ENCODE results near the gene TRAIP. TPM values are rescaled to one million over a fixed set of nuclear protein-coding genes. Genes with fewer than 3 reads are reported as not detected.

TRAIP gene
- total and polyA plus RNA-seq, 4 donors = 0.63 to 3.1 (median 1.8) TPM

GRCh38 chr3:49813497-49814174 lies 42.7 kb downstream of the TRAIP start, which contains the start of gene UBA7:
Gene UBA7, minus strand, starts transcription at chr3:49813953. Its CDS starts 166 bp downstream, at chr3:49813787.
- Histone ChIP-seq H3K27me3 (ENCODE audit: control insufficient read depth in 1 of 2, insufficient read depth in 2 of 2, low read length in 1 of 2) (no peaks in the 10 kb centered on the region), H3K4me3 (ENCODE audit: low read length in 2 of 2) (peak within 1 kb of the TSS; percentile 35 to 41), H3K4me1 (ENCODE audit: control insufficient read depth in 1 of 2, insufficient read depth in 2 of 2, low read length in 2 of 2) (no peaks in the 10 kb centered on the region), H3K27ac (ENCODE audit: low read depth in 1 of 2, low read length in 2 of 2) (peak within 1 kb of the TSS in 1 of 2 donors; percentile 82), H3K36me3 (ENCODE audit: control insufficient read depth in 1 of 2, insufficient read depth in 2 of 2, low read length in 1 of 2) (peaks cover 0 to 1% of the 10 kb centered on the region in 2 donors), H3K9me3 (ENCODE audit: control insufficient read depth, low read length) (no peaks in the 10 kb centered on the region)
- intact Hi-C loops (cut with DNase I) = no loop called here
- DNase-seq = peak in 1 of 2 donors; percentile 72
- 5 to 9% methylated on average over 9 of the region's 9 CpGs for WGBS, 2 donors
- ATAC-seq (ENCODE audit: low FRiP score) = peak; percentile 86

GRCh38 chr3:49812916-49813496 lies 43.4 kb downstream of the TRAIP start:
- 12% methylated on average over 9 of the region's 9 CpGs for WGBS, 2 donors
- DNase-seq (no peak), ATAC-seq (ENCODE audit: low FRiP score) (no peak)
- Histone ChIP-seq H3K27me3 (ENCODE audit: control insufficient read depth in 1 of 2, insufficient read depth in 2 of 2, low read length in 1 of 2) (no peaks in the 10 kb centered on the region), H3K9me3 (ENCODE audit: control insufficient read depth, low read length) (no peaks in the 10 kb centered on the region), H3K27ac (ENCODE audit: low read depth in 1 of 2, low read length in 2 of 2) (peak overlapping the region in 1 of 2 donors; percentile 82), H3K4me1 (ENCODE audit: control insufficient read depth in 1 of 2, insufficient read depth in 2 of 2, low read length in 2 of 2) (no peaks in the 10 kb centered on the region), H3K36me3 (ENCODE audit: control insufficient read depth in 1 of 2, insufficient read depth in 2 of 2, low read length in 1 of 2) (peaks cover 0 to 1% of the 10 kb centered on the region in 2 donors), H3K4me3 (ENCODE audit: low read length in 2 of 2) (peak overlapping the region; percentile 35 to 41)
- intact Hi-C loops (cut with DNase I) = no loop called here

- ATAC-seq (ENCODE audit: low FRiP score) (no peak), DNase-seq (no peak)
- H3K4me3 ChIP-seq (ENCODE audit: low read length in 2 of 2) = no peak overlapping the region
- H3K27me3 ChIP-seq (ENCODE audit: control insufficient read depth in 1 of 2, insufficient read depth in 2 of 2, low read length in 1 of 2) = no peaks in the 10 kb centered on the region
- H3K4me1 ChIP-seq (ENCODE audit: control insufficient read depth in 1 of 2, insufficient read depth in 2 of 2, low read length in 2 of 2) = no peaks in the 10 kb centered on the region
- intact Hi-C loops (cut with DNase I) = no loop called here
- peaks cover 0 to 1% of the 10 kb centered on the region in 2 donors for H3K36me3 ChIP-seq (ENCODE audit: control insufficient read depth in 1 of 2, insufficient read depth in 2 of 2, low read length in 1 of 2)
- no peaks in the 10 kb centered on the region for H3K9me3 ChIP-seq (ENCODE audit: control insufficient read depth, low read length)
- 83 to 86% methylated on average over 13 of the region's 13 CpGs for WGBS, 2 donors
- H3K27ac ChIP-seq (ENCODE audit: low read depth in 1 of 2, low read length in 2 of 2) = no peak overlapping the region
Measured at GRCh38 chr3:49807431-49808114, 48.8 kb downstream of the TRAIP start.

DNA sequence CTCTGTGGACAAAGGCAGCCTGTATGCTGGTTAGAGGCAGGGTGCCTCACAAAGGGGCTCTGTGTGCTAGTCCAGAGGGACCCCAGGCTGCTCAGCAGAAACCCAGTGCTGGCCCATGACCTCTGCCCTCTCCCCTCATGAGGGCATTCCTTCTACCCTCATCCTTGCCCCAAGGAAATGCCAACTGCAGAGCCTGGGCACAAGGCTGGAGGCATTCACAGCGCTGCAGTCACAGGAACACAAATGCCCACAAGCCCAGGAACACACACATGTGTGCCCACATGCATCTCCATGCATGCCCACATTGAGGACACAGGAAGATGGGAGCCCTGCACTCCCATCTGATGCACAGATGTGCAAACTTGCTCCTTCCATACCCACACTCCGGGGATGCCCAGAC lies 49.5 kb downstream of the TRAIP start:
- ATAC-seq (ENCODE audit: low FRiP score) (no peak), DNase-seq (no peak)
- Histone ChIP-seq H3K27me3 (ENCODE audit: control insufficient read depth in 1 of 2, insufficient read depth in 2 of 2, low read length in 1 of 2) (no peaks in the 10 kb centered on the region), H3K4me1 (ENCODE audit: control insufficient read depth in 1 of 2, insufficient read depth in 2 of 2, low read length in 2 of 2) (no peaks in the 10 kb centered on the region), H3K4me3 (ENCODE audit: low read length in 2 of 2) (no peak overlapping the region), H3K27ac (ENCODE audit: low read depth in 1 of 2, low read length in 2 of 2) (no peak overlapping the region), H3K36me3 (ENCODE audit: control insufficient read depth in 1 of 2, insufficient read depth in 2 of 2, low read length in 1 of 2) (peaks cover 0 to 1% of the 10 kb centered on the region in 2 donors), H3K9me3 (ENCODE audit: control insufficient read depth, low read length) (no peaks in the 10 kb centered on the region)
- WGBS, 2 donors = 94 to 95% methylated on average over 2 of the region's 2 CpGs
- intact Hi-C loops (cut with DNase I) = no loop called here

- H3K4me3 ChIP-seq (ENCODE audit: low read length in 2 of 2) = no peak overlapping the region
- ATAC-seq (ENCODE audit: low FRiP score) (no peak), DNase-seq (peak; percentile 65 to 75)
Measured at GRCh38 chr3:49805897-49806701, 50.3 kb downstream of the TRAIP start.

GRCh38 chr3:49805367-49805782 lies 51.0 kb downstream of the TRAIP start:
- intact Hi-C loops (cut with DNase I) = no loop called here
- DNase-seq = peak; percentile 93
- H3K9me3 ChIP-seq (ENCODE audit: control insufficient read depth, low read length) = no peaks in the 10 kb centered on the region
- H3K27me3 ChIP-seq (ENCODE audit: control insufficient read depth in 1 of 2, insufficient read depth in 2 of 2, low read length in 1 of 2) = no peaks in the 10 kb centered on the region
- WGBS, 2 donors = 2 to 5% methylated on average over 3 of the region's 3 CpGs
- no peak overlapping the region for H3K4me3 ChIP-seq (ENCODE audit: low read length in 2 of 2)
- H3K36me3 ChIP-seq (ENCODE audit: control insufficient read depth in 1 of 2, insufficient read depth in 2 of 2, low read length in 1 of 2) = peaks cover 0 to 1% of the 10 kb centered on the region in 2 donors
- ATAC-seq (ENCODE audit: low FRiP score) = peak; percentile 63
- H3K4me1 ChIP-seq (ENCODE audit: control insufficient read depth in 1 of 2, insufficient read depth in 2 of 2, low read length in 2 of 2) = no peaks in the 10 kb centered on the region
- H3K27ac ChIP-seq (ENCODE audit: low read depth in 1 of 2, low read length in 2 of 2) = peak overlapping the region; percentile 50 to 84

More at GRCh38 chr3:49805897-49806701, 50.3 kb downstream of the TRAIP start:
- H3K4me1 ChIP-seq (ENCODE audit: control insufficient read depth in 1 of 2, insufficient read depth in 2 of 2, low read length in 2 of 2) = no peaks in the 10 kb centered on the region
- H3K9me3 ChIP-seq (ENCODE audit: control insufficient read depth, low read length) = no peaks in the 10 kb centered on the region
- peaks cover 0 to 1% of the 10 kb centered on the region in 2 donors for H3K36me3 ChIP-seq (ENCODE audit: control insufficient read depth in 1 of 2, insufficient read depth in 2 of 2, low read length in 1 of 2)
- peak overlapping the region; percentile 50 to 84 for H3K27ac ChIP-seq (ENCODE audit: low read depth in 1 of 2, low read length in 2 of 2)
- H3K27me3 ChIP-seq (ENCODE audit: control insufficient read depth in 1 of 2, insufficient read depth in 2 of 2, low read length in 1 of 2) = no peaks in the 10 kb centered on the region
- 52 to 59% methylated on average over 11 of the region's 11 CpGs for WGBS, 2 donors
- intact Hi-C loops (cut with DNase I) = no loop called here

GRCh38 chr3:49804141-49805041 lies 52.0 kb downstream of the TRAIP start:
- Histone ChIP-seq H3K4me1 (ENCODE audit: control insufficient read depth in 1 of 2, insufficient read depth in 2 of 2, low read length in 2 of 2) (no peaks in the 10 kb centered on the region), H3K27ac (ENCODE audit: low read depth in 1 of 2, low read length in 2 of 2) (peak overlapping the region in 1 of 2 donors; percentile 73), H3K36me3 (ENCODE audit: control insufficient read depth in 1 of 2, insufficient read depth in 2 of 2, low read length in 1 of 2) (peaks cover 0 to 1% of the 10 kb centered on the region in 2 donors), H3K9me3 (ENCODE audit: control insufficient read depth, low read length) (no peaks in the 10 kb centered on the region), H3K4me3 (ENCODE audit: low read length in 2 of 2) (peak overlapping the region in 1 of 2 donors; percentile 51), H3K27me3 (ENCODE audit: control insufficient read depth in 1 of 2, insufficient read depth in 2 of 2, low read length in 1 of 2) (no peaks in the 10 kb centered on the region)
- intact Hi-C loops (cut with DNase I) = loop anchor here in 1 of 2 donors (5.0 kb wide), 1 partner anchor 103 kb away; no protein-coding TSS in a partner anchor
- ATAC-seq (ENCODE audit: low FRiP score) (no peak), DNase-seq (peak in 1 of 2 donors; percentile 76)
- WGBS, 2 donors = 49 to 54% methylated on average over 21 to 26 of the region's 26 CpGs

Data from aorta (tissue), 5 donors.